B cell (primary cell): ENCODE results near the gene PRKCB. TPM values are rescaled to one million over a fixed set of nuclear protein-coding genes. Genes with fewer than 3 reads are reported as not detected.
A peak's percentile ranks its signal among the peaks of the same experiment; 100 is the strongest.

Source experiments
- ATAC-seq: fragments of 200-7000 bp; cut with Tn5 transposase; one replicate; pipeline ENCODE4 v1.10.0; 2021; ENCODE audit warnings: low read depth, mild to moderate bottlenecking, moderate number of reproducible peaks, moderate library complexity
- CTCF ChIA-PET: fragments of 350-600 bp; sonication (Branson Sonifier 250); formaldehyde crosslinking; loops from one replicate; lab custom pipeline; 2021; ENCODE audit warnings: antibody characterized with exemption, inconsistent platforms; lab: Charles Lee
- POLR2A ChIA-PET: fragments of 350-600 bp; sonication (Branson Sonifier 250); formaldehyde crosslinking; loops from one replicate; lab custom pipeline; 2021; ENCODE audit warnings: antibody characterized with exemption; lab: Charles Lee
- DNase-seq: peaks from one replicate; pipeline ENCODE4 v3.0.0; 2013
- H2AFZ ChIP-seq: 2 replicates; pipeline ENCODE4 v1.6.1; 2012; ENCODE audit warnings: mild to moderate bottlenecking, low read depth, low read length; ENCODE audit not compliant: insufficient read depth, poor library complexity, severe bottlenecking
- H3K27ac ChIP-seq, 2 donors: 1 replicate in 1 of 2; 2 replicates in 1 of 2; pipeline ENCODE4 v1.5.1; 2012 to 2013; ENCODE audit warnings: low read length in 2 of 2, mild to moderate bottlenecking in 2 of 2, moderate library complexity in 1 of 2
- H3K27me3 ChIP-seq, 4 experiments: fragments of 200-600 bp in 1 of 4; sonication (generic) in 1 of 4; replicated peaks in 1 of 4; 1 replicate in 2 of 4; 2 replicates in 2 of 4; pipeline versions ENCODE4 v1.6.1 to v1.7.0; 2013 to 2016; ENCODE audit warnings: low read length in 3 of 4, mild to moderate bottlenecking in 2 of 4, mixed read lengths in 1 of 4, moderate library complexity in 1 of 4; ENCODE audit not compliant: insufficient read depth in 4 of 4, control insufficient read depth in 3 of 4; ENCODE audit errors: control extremely low read depth in 1 of 4
- H3K36me3 ChIP-seq, 2 experiments: replicated peaks in 1 of 2; 1 replicate in 1 of 2; 2 replicates in 1 of 2; pipeline versions ENCODE4 v1.6.1 to v1.7.1; 2013; ENCODE audit warnings: low read length in 1 of 2; ENCODE audit not compliant: insufficient read depth in 2 of 2, control insufficient read depth in 1 of 2; ENCODE audit errors: control extremely low read depth in 1 of 2, extremely low read depth in 1 of 2
- H3K4me1 ChIP-seq, 2 donors: fragments of 200-600 bp in 1 of 2; sonication (generic) in 1 of 2; 1 replicate in 1 of 2; 2 replicates in 1 of 2; pipeline versions ENCODE4 v1.5.1 to v1.6.1; 2013 to 2017; ENCODE audit warnings: low read length in 2 of 2; ENCODE audit not compliant: control insufficient read depth in 2 of 2, insufficient read depth in 2 of 2
- H3K4me2 ChIP-seq: replicated peaks from 2 replicates; pipeline ENCODE3; 2012; ENCODE audit warnings: mild to moderate bottlenecking, low read depth, low read length; ENCODE audit not compliant: poor library complexity, severe bottlenecking
- H3K4me3 ChIP-seq, 5 experiments: fragments of 200-600 bp in 1 of 5; sonication (generic) in 1 of 5; 1 replicate in 3 of 5; 2 replicates in 2 of 5; pipeline versions ENCODE4 v1.5.1 to v1.7.0; 2011 to 2016; ENCODE audit warnings: low read length in 4 of 5, mild to moderate bottlenecking in 4 of 5, low read depth in 2 of 5, control low read depth in 1 of 5, moderate library complexity in 1 of 5; ENCODE audit not compliant: insufficient read depth in 1 of 5; ENCODE audit errors: control extremely low read depth in 1 of 5, extremely low read depth in 1 of 5
- H3K79me2 ChIP-seq: fragments of 200-600 bp; sonication (generic); one replicate; pipeline ENCODE4 v1.6.0; 2016; ENCODE audit warnings: low read length; ENCODE audit not compliant: control insufficient read depth, insufficient read depth
- H3K9ac ChIP-seq: fragments of 200-600 bp; sonication (generic); 2 replicates; pipeline ENCODE4 v1.6.1; 2017; ENCODE audit warnings: mild to moderate bottlenecking, low read length, moderate library complexity
- H3K9me3 ChIP-seq, 3 donors: one replicate each; pipeline versions ENCODE4 v1.6.1 to v1.7.1; 2013; ENCODE audit warnings: low read length in 2 of 3; ENCODE audit not compliant: control insufficient read depth in 2 of 3, insufficient read depth in 1 of 3; ENCODE audit errors: control extremely low read depth in 1 of 3
- H4K20me1 ChIP-seq: 2 replicates; pipeline ENCODE4 v1.6.0; 2012; ENCODE audit warnings: mild to moderate bottlenecking, low read length; ENCODE audit not compliant: insufficient read depth, control insufficient read depth, poor library complexity, severe bottlenecking
- H3K27ac Mint-ChIP-seq: one replicate; pipeline ENCODE4 v1.8.0; 2021; ENCODE audit warnings: mixed read lengths
- H3K27me3 Mint-ChIP-seq: one replicate; pipeline ENCODE4 v1.8.0; 2021; ENCODE audit warnings: mixed read lengths
- H3K4me1 Mint-ChIP-seq: one replicate; pipeline ENCODE4 v1.8.0; 2021; ENCODE audit warnings: mixed read lengths
- H3K4me3 Mint-ChIP-seq: one replicate; pipeline ENCODE4 v1.8.0; 2021; ENCODE audit warnings: mixed read lengths
- H3K9me3 Mint-ChIP-seq: one replicate; pipeline ENCODE4 v1.8.0; 2022; ENCODE audit warnings: mixed read lengths; ENCODE audit not compliant: insufficient read depth
- EZH2 ChIP-seq: IDR thresholded peaks from 2 replicates; pipeline ENCODE4 v1.6.1; 2012; ENCODE audit warnings: borderline replicate concordance, low read depth, mild to moderate bottlenecking, moderate library complexity, low read length; ENCODE audit not compliant: insufficient read depth, poor library complexity, severe bottlenecking
- WGBS: methylation state at CpG from one replicate; pipeline ENCODE4 v1.1.5; 2013; ENCODE audit warnings: missing lambda C conversion rate; ENCODE audit not compliant: insufficient coverage; 5-methylcytosine and 5-hydroxymethylcytosine counted together
- intact Hi-C: fragments of 100-400 bp; cut with micrococcal nuclease; formaldehyde crosslinking; loops from one replicate; pipeline ENCODE4 v1.10.0; 2022
- polyA plus RNA-seq: library from polyadenylated mRNA; depleted of rRNA; stranded (reverse); fragments of >200 nt; gene quantifications from 2 replicates; pipeline ENCODE4 v1.2.3, GENCODE V29; 2012
- total RNA-seq, 2 donors: library from RNA; stranded (reverse); fragments of 120-200 nt in 1 of 2; gene quantifications; 1 replicate in 1 of 2; 2 replicates in 1 of 2; pipeline versions ENCODE4 v1.2.3 to v1.2.4, GENCODE V29; 2013 to 2022
- TF ChIP-seq, protein P1 (sequence below): fragments of 200-600 bp; IDR thresholded peaks from one replicate; pipeline ENCODE4 v1.8.0; 2022; ENCODE audit warnings: antibody characterized with exemption, mild to moderate bottlenecking

PRKCB gene
- total and polyA plus RNA-seq, 2 donors (not counting 1 experiment from before 2014, with no cell fraction given) = 106 to 373 TPM

GRCh38 chr16:24054741-24055491 lies 219.1 kb downstream of the PRKCB start:
- ATAC-seq = no peak
- POLR2A ChIA-PET = no interaction called here
- no peaks in the 10 kb centered on the region for H3K27me3 Mint-ChIP-seq

More at GRCh38 chr16:24054741-24055491, 219.1 kb downstream of the PRKCB start:
- no peak overlapping the region for H3K4me2 ChIP-seq
- peak overlapping the region; percentile 66 for H3K27ac Mint-ChIP-seq
- no peaks in the 10 kb centered on the region for H3K9me3 Mint-ChIP-seq
- H3K36me3 ChIP-seq = peaks cover 11 to 91% of the 10 kb centered on the region in 2 experiments
- H2AFZ ChIP-seq = no peak overlapping the region
- no peak overlapping the region for H3K27ac ChIP-seq
- intact Hi-C loops = no loop called here
- peaks cover 31% of the 10 kb centered on the region for H3K4me1 Mint-ChIP-seq
- TF ChIP-seq, protein P1, sequence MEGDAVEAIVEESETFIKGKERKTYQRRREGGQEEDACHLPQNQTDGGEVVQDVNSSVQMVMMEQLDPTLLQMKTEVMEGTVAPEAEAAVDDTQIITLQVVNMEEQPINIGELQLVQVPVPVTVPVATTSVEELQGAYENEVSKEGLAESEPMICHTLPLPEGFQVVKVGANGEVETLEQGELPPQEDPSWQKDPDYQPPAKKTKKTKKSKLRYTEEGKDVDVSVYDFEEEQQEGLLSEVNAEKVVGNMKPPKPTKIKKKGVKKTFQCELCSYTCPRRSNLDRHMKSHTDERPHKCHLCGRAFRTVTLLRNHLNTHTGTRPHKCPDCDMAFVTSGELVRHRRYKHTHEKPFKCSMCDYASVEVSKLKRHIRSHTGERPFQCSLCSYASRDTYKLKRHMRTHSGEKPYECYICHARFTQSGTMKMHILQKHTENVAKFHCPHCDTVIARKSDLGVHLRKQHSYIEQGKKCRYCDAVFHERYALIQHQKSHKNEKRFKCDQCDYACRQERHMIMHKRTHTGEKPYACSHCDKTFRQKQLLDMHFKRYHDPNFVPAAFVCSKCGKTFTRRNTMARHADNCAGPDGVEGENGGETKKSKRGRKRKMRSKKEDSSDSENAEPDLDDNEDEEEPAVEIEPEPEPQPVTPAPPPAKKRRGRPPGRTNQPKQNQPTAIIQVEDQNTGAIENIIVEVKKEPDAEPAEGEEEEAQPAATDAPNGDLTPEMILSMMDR = no peak
- no peak for TF ChIP-seq EZH2
- H3K4me1 ChIP-seq = no peaks in the 10 kb centered on the region
- peaks cover 96% of the 10 kb centered on the region for H4K20me1 ChIP-seq
- no peak overlapping the region for H3K9ac ChIP-seq
- no peaks in the 10 kb centered on the region for H3K9me3 ChIP-seq
- 97% methylated on average over 8 of the region's 12 CpGs for WGBS
- no peaks in the 10 kb centered on the region for H3K27me3 ChIP-seq
- DNase-seq = no peak
- H3K4me3 Mint-ChIP-seq = no peak overlapping the region
- CTCF ChIA-PET = interaction anchor here (0.8 to 2.9 kb wide), 5 partner anchors 12 to 251 kb away, joined by 3 to 16 read pairs (median 3); no protein-coding TSS in a partner anchor
- peaks cover 95% of the 10 kb centered on the region for H3K79me2 ChIP-seq
- no peak overlapping the region for H3K4me3 ChIP-seq
